ENCODE measurements around the gene RBCK1. TPM values are rescaled to one million over a fixed set of nuclear protein-coding genes. Genes with fewer than 3 reads are reported as not detected.

Gene RBCK1
- total and polyA plus RNA-seq, 2 donors (not counting 3 experiments of a cell fraction or from before 2014, with no cell fraction given) = 80.4 to 82.7 TPM

DNA sequence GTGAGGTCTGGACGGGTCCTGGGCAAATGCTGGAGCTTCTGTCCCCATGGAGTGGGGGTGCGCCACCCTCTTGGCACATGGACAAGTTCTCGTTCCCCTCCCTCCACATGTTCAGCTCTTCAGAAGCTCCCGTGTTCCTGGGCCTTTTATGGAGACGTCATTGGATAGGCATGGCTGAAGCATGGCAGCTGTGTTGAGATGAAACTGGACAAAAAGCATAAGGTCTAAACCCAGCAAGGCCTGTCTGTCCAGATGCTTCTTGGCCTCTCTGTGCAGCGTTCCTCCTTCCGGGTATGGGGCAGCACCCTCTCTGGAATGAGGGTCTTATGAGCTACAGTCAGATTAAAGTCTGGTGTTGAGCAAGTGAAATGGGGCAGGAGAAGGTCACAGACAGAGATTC is 27.5 kb downstream of the RBCK1 start:
- dilution Hi-C loops (cut with MboI; ENCODE audit: extremely low pct_ligation_motif_present, low sequenced_read_pairs) = no loop called here

DNA sequence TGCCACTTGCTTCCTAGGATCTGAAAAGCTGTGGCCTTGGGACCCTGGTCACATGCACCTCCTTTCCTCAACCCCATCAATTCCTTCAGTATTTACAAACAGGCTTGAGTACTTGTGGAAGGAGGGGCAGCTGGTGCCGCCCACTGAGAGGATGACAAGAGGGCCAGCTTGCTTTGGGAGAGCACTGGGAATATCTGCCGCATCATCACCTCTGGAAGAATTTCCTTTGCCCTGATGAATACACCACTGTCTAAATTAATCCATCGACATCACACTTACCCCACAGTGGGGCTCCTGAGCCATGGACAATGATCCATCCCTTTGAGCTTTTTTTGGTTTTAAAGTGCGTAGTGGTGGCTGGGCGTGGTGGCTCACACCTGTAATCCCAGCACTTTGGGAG is 28.4 kb downstream of the RBCK1 start:
- H3K4me3 ChIP-seq (replicated peaks in 1 of 3; ENCODE audit: insufficient read depth in 1 of 3, low read depth in 1 of 3, low read length in 3 of 3) = no peak overlapping the region
- POLR2A ChIA-PET = no interaction called here
- H3K79me2 ChIP-seq (ENCODE audit: control insufficient read depth, insufficient read depth, low read length) = no peaks in the 10 kb centered on the region
- dilution Hi-C loops (cut with MboI; ENCODE audit: extremely low pct_ligation_motif_present, low sequenced_read_pairs) = no loop called here
- TF ChIP-seq, protein P1, sequence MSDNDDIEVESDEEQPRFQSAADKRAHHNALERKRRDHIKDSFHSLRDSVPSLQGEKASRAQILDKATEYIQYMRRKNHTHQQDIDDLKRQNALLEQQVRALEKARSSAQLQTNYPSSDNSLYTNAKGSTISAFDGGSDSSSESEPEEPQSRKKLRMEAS (IDR thresholded peaks at IDR 0.05; ENCODE audit: insufficient read depth, insufficient read length) = no peak
- TF ChIP-seq POLR2A (IDR thresholded peaks at IDR 0.05; ENCODE audit: low read depth, low read length) (no peak), EZH2 (IDR thresholded peaks at IDR 0.05; ENCODE audit: borderline replicate concordance, low read depth, low read length, severe bottlenecking) (no peak), GATA2 (IDR thresholded peaks at IDR 0.05; ENCODE audit: insufficient read depth, insufficient read length, low read depth, low read length) (no peak), MYC (IDR thresholded peaks at IDR 0.05; ENCODE audit: low read depth, low read length) (no peak), POLR2AphosphoS5 (IDR thresholded peaks at IDR 0.05; ENCODE audit: insufficient read depth, low read depth, low read length) (no peak), JUN (IDR thresholded peaks at IDR 0.05; ENCODE audit: borderline replicate concordance, insufficient read depth, insufficient read length, low read depth) (no peak), FOS (IDR thresholded peaks at IDR 0.05; ENCODE audit: borderline replicate concordance, insufficient read depth, low read length) (no peak)
- TF ChIP-seq, protein P2, sequence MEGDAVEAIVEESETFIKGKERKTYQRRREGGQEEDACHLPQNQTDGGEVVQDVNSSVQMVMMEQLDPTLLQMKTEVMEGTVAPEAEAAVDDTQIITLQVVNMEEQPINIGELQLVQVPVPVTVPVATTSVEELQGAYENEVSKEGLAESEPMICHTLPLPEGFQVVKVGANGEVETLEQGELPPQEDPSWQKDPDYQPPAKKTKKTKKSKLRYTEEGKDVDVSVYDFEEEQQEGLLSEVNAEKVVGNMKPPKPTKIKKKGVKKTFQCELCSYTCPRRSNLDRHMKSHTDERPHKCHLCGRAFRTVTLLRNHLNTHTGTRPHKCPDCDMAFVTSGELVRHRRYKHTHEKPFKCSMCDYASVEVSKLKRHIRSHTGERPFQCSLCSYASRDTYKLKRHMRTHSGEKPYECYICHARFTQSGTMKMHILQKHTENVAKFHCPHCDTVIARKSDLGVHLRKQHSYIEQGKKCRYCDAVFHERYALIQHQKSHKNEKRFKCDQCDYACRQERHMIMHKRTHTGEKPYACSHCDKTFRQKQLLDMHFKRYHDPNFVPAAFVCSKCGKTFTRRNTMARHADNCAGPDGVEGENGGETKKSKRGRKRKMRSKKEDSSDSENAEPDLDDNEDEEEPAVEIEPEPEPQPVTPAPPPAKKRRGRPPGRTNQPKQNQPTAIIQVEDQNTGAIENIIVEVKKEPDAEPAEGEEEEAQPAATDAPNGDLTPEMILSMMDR (IDR thresholded peaks at IDR 0.05; ENCODE audit: extremely low read depth in 1 of 2, insufficient read depth in 1 of 2, low read depth in 1 of 2, low read length in 2 of 2) = no peak
- H3K36me3 ChIP-seq (ENCODE audit: control insufficient read depth in 2 of 2, extremely low read depth in 1 of 2, insufficient read depth in 2 of 2, low read length in 2 of 2) = peaks cover 4 to 34% of the 10 kb centered on the region in 2 experiments
- H3K27me3 ChIP-seq (ENCODE audit: control insufficient read depth in 2 of 2, insufficient read depth in 2 of 2, low read length in 2 of 2) = no peaks in the 10 kb centered on the region
- peaks cover 16% of the 10 kb centered on the region for H3K4me1 ChIP-seq (ENCODE audit: control insufficient read depth, extremely low read depth, insufficient read depth, low read length)
- H3K4me2 ChIP-seq (ENCODE audit: insufficient read depth, low read length) = no peak overlapping the region
- H3K9me1 ChIP-seq (replicated peaks; ENCODE audit: control insufficient read depth, extremely low read depth, insufficient read depth, low read length) = no peaks in the 10 kb centered on the region
- DNase-seq (ENCODE audit: low read depth, low spot score) (no peak), FAIRE-seq (no peak)
- H3K27ac ChIP-seq (ENCODE audit: insufficient read depth, low read depth, low read length) = no peak overlapping the region
- intact Hi-C loops (cut with micrococcal nuclease) = no loop called here
- no peak overlapping the region for H2AFZ ChIP-seq (ENCODE audit: low read depth, low read length)
- TSS peak; percentile 11 for BruUV-seq (replicated peaks)
- no peaks in the 10 kb centered on the region for H3K9me3 ChIP-seq (replicated peaks; ENCODE audit: control insufficient read depth, insufficient read depth, low read length)
- H4K20me1 ChIP-seq (replicated peaks; ENCODE audit: control insufficient read depth, extremely low read depth, insufficient read depth, low read length) = no peaks in the 10 kb centered on the region
- no peak overlapping the region for H3K9ac ChIP-seq (replicated peaks; ENCODE audit: extremely low read depth, insufficient read depth, low read length)
- CTCF ChIA-PET = interaction anchor here (1.0 kb wide), 1 partner anchor 81 kb away, joined by 3 read pairs; no protein-coding TSS in a partner anchor

More for the DNA sequence above, 27.5 kb downstream of the RBCK1 start:
- Histone ChIP-seq H4K20me1 (replicated peaks; ENCODE audit: control insufficient read depth, extremely low read depth, insufficient read depth, low read length) (no peaks in the 10 kb centered on the region), H3K9me3 (replicated peaks; ENCODE audit: control insufficient read depth, insufficient read depth, low read length) (no peaks in the 10 kb centered on the region), H3K9me1 (replicated peaks; ENCODE audit: control insufficient read depth, extremely low read depth, insufficient read depth, low read length) (no peaks in the 10 kb centered on the region), H3K79me2 (ENCODE audit: control insufficient read depth, insufficient read depth, low read length) (no peaks in the 10 kb centered on the region), H3K4me3 (replicated peaks in 1 of 3; ENCODE audit: insufficient read depth in 1 of 3, low read depth in 1 of 3, low read length in 3 of 3) (no peak overlapping the region), H2AFZ (ENCODE audit: low read depth, low read length) (no peak overlapping the region), H3K4me2 (ENCODE audit: insufficient read depth, low read length) (no peak overlapping the region), H3K9ac (replicated peaks; ENCODE audit: extremely low read depth, insufficient read depth, low read length) (no peak overlapping the region), H3K4me1 (ENCODE audit: control insufficient read depth, extremely low read depth, insufficient read depth, low read length) (peaks cover 16% of the 10 kb centered on the region), H3K36me3 (ENCODE audit: control insufficient read depth in 2 of 2, extremely low read depth in 1 of 2, insufficient read depth in 2 of 2, low read length in 2 of 2) (peaks cover 0 to 29% of the 10 kb centered on the region in 2 experiments), H3K27ac (ENCODE audit: insufficient read depth, low read depth, low read length) (no peak overlapping the region), H3K27me3 (ENCODE audit: control insufficient read depth in 2 of 2, insufficient read depth in 2 of 2, low read length in 2 of 2) (no peaks in the 10 kb centered on the region)
- BruUV-seq (replicated peaks) = no TSS peak
- intact Hi-C loops (cut with micrococcal nuclease) = no loop called here
- DNase-seq (ENCODE audit: low read depth, low spot score) (no peak), FAIRE-seq (no peak)
- no peak for TF ChIP-seq POLR2A (IDR thresholded peaks at IDR 0.05; ENCODE audit: low read depth, low read length)
- TF ChIP-seq MYC (IDR thresholded peaks at IDR 0.05; ENCODE audit: low read depth, low read length) = no peak
- ChIA-PET POLR2A (no interaction called here), CTCF (interaction anchor here (1.0 kb wide), 1 partner anchor 80 kb away, joined by 3 read pairs; no protein-coding TSS in a partner anchor)

Measured in endothelial cell of umbilical vein (primary cell).